Activated T-cell treated with anti-CD3 and anti-CD28 coated beads for 4 hours (primary cell): ENCODE data around the gene SMIM17.
A peak's percentile ranks its signal among the peaks of the same experiment; 100 is the strongest.
"Not testable (repeated sequence)": the region's sequence is repeated elsewhere in the genome, so short reads cannot be mapped to it uniquely, and the experiment has no call there.

ENCODE experiments used
- DNase-seq: peaks from one replicate; pipeline ENCODE4 v3.0.0-alpha.2; 2020

The SMIM17 gene

GRCh38 chr19:56661248-56661647 is 18.3 kb downstream of the SMIM17 start:
- DNase-seq: no peak

- no peak for DNase-seq
Measured at GRCh38 chr19:56663931-56664500, 21.1 kb downstream of the SMIM17 start.

DNA sequence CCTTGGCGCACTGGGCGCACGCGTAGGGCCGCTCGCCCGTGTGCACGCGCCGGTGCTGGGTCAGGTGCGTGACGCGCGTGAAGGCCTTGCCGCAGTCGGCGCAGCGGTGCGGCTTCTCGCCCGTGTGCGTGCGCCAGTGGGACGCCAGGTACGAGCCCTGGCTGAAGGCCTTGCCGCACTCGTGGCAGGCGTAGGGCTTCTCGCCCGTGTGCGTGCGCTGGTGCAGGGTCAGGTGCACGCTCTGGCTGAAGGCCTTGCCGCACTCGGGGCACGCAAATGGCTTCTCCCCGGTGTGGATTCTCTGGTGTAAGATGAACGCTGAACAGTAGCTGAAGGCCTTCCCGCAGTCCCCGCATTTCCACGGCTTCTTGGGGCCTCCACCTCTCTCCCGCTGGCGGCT is 21.6 kb downstream of the SMIM17 start:
- no peak for DNase-seq

- DNase-seq: no peak
Measured at GRCh38 chr19:56667311-56667870, 24.4 kb downstream of the SMIM17 start.

GRCh38 chr19:56668676-56669075 is 25.7 kb downstream of the SMIM17 start:
- no peak for DNase-seq

DNA sequence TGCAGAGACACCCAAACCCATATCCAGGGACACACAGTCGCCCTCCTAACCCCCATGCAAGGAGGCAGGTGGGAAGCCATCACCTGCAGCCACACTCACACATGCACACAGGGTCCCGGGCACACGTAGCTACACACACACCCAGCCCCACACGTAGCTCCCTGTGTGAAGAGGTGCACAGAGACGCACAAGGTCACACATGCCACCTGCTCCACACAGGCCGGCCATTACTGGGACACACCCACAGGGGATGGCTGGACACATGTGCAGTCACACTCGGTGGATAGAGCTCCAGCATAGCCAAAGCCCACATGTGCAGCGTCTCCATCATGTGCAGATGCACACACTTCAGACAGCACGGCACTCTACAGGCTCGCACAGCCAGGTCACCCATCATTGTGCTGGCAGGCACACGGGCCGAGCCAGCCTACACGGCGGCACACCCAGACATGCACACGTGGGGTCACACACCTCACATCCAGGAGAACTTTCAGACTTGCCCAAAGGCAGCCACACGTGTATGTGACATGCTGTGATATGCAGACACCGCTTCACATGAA is 27.5 kb downstream of the SMIM17 start:
- DNase-seq: no peak

DNA sequence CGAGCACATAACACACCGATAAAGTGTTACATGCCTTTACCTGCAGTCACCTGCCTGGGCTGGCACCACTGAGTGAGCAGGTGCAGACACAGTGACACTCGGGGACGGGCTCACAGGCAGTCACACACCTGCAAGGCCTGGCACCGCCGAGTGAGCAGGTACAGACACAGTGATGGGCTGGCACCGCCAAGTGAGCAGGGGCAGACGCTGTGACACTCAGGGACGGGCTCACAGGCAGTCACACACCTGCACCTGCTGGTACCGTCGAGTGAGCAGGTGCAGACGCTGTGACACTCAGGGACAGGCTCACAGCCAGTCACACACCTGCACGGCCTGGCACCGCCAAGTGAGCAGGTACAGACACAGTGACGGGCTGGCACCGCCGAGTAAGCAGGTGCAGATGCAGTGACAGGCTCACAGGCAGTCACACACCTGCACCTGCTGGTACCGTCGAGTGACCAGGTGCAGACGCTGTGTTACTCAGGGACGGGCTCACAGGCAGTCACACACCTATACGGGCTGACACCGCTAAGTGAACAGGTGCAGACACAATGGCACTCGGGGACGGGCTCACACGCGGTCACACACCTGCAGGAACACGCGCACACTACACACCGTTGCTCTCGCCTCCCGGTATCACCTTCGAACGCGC is 28.1 kb downstream of the SMIM17 start:
- peak; percentile 1 for DNase-seq

GRCh38 chr19:56671613-56671994 is 28.6 kb downstream of the SMIM17 start, which contains the start of gene ZNF835:
Gene ZNF835, minus strand, starts transcription at chr19:56671757. Its CDS starts 6,559 bp downstream, at chr19:56665198.
- peak; percentile 67 for DNase-seq

DNA sequence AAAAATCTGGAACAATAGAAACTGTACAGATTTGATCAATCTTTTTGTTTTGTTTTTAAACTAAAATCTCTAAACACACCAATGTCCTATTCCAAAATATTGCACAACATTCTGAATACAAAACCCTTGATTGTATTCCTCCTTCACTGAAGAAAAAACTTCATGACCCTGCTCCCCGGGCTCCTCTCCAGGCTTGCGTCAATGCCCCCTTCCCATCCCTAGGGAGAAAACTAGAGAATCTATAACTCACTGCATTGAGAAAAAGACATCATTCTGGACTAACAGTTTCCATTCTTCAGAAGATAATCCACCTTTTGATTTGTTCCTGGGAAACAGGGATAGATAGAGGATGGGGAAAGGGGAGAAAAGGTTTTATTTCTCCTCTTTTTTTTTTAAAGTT is 29.7 kb downstream of the SMIM17 start:
- not testable (repeated sequence) for DNase-seq

- no peak for DNase-seq
Measured at GRCh38 chr19:56678205-56678604, 35.2 kb downstream of the SMIM17 start.

DNA sequence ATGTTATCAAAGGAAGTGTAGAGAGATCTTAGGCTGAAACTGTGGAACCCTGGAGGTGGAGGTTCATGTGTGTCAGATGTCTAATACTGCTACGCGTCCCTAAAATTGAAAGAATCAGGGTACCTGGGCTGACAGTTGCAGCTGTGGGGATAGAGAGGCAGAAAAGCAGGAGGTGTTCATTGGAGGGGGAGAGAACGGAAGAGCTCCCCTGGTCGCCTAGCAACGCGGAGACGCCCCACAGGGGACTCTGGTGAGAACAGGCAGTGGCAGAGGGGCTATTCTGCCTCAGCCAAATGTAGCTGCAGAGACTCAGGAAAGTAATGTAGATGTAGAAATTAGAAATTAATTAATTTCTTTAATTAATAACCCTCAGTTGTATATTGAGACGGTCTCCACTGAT is 38.7 kb downstream of the SMIM17 start:
- no peak for DNase-seq

- no peak for DNase-seq
Measured at GRCh38 chr19:56683116-56683515, 40.2 kb downstream of the SMIM17 start.

- DNase-seq: no peak
Measured at GRCh38 chr19:56687031-56687430, 44.1 kb downstream of the SMIM17 start.

DNA sequence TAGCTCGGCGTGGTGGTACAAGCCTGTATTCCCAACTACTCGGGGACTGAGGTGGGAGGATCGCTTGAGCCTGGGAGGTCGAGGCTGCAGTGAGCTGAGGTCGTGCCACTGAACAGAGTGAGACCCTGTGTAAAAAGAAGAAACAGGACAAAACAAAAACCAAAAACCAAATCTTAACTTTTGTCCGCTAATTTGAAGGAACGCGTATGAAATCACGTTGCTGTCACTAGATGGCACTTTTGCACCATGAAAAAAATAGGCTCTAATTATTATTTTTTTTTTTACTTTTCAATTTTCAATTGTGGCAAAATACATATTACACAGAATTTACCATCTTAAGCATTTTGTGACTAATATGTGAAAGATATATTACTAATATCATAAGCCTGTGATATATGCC is 46.2 kb downstream of the SMIM17 start:
- no peak for DNase-seq

- DNase-seq: no peak
Measured at GRCh38 chr19:56690670-56691069, 47.7 kb downstream of the SMIM17 start.

DNA sequence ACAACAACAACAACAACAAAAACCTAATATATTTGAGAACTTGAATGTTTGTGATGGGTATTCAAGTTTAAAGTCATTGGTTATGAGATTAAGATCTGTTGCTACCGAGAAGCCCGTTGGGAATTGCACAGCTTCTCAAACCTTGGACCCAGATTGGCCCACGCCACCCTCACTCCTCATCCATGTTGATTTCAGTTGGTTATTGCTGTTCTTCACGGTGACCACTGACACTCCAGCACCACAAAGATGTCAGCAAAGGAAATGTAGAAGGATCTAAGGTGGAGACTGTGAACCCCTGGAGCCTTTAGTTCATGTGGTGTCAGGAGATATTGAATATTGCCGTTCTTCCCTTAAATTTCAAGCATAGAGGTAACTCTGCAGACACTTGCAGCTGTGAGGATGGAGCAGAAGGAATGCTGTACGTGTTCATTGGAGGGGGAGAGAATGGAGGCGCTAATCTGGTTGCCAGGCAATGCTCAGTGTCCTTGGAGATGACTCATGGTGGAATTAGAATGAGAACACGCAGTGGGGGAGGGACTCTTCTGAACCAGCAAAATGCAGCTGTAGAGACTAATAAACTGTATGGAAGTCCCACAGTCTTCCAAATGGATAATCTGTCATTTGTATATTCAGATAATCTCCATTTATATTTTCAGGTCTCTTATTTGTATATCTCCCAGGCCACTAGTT is 49.4 kb downstream of the SMIM17 start:
- DNase-seq: no peak

DNA sequence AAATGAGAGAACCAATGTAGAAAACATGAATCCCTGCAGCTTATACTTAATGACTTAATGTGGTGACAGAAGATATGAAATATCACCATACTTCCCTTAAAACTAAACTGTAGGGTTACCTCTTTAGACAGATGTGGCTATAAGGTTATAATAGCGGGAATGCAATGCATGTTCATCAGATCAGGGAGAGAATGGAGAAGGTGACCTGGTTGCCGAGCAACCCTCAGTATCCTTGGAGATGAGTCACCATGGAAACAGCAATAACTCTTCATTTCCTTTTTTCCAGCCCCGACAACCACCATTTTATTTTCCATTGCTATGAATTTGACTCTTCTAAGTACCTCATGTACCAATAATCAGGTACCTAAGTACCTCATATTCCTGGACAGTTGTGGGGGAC is 56.6 kb downstream of the SMIM17 start:
- no peak for DNase-seq

GRCh38 chr19:56701895-56702294 is 58.9 kb downstream of the SMIM17 start:
- no peak for DNase-seq

- DNase-seq: no peak
Measured at GRCh38 chr19:56705939-56706338, 63.0 kb downstream of the SMIM17 start.
